A549 treated with CpdA at 1 μM for 4 hours (cell line): ENCODE data around the gene FRRS1L. TPM values are rescaled to one million over a fixed set of nuclear protein-coding genes. Genes with fewer than 3 reads are reported as not detected.

Source experiments
- total RNA-seq: library from RNA; stranded (reverse); fragments of 200-300 nt; extraction: Qiagen RNA extraction; gene quantifications from 5 replicates; pipeline ENCODE4 v1.2.3, GENCODE V29; 2022; ENCODE audit warnings: low read depth

The FRRS1L gene
- total RNA-seq, result 0.22 to 0.39 TPM (median 0.25 TPM) in 5 replicates

GRCh38 chr9:109166771-109167601 lies at the start of gene FRRS1L:
Gene FRRS1L, minus strand, starts transcription at chr9:109167249. Its CDS starts 111 bp downstream, at chr9:109167138.

GRCh38 chr9:109119439-109120203 lies 47.4 kb downstream of the FRRS1L start, which contains the start of gene TMEM245:
Gene TMEM245, minus strand, starts transcription at chr9:109119947. Its CDS starts 34 bp downstream, at chr9:109119913.

Other genes with a start within 250 kb of the FRRS1L start
- 20.1 to 21.9 TPM (median 20.7 TPM) in 5 replicates for gene ELP1, start 233.1 kb downstream of the FRRS1L start, total RNA-seq
- 19.8 to 25.2 TPM (median 20.9 TPM) in 5 replicates for gene ABITRAM, start 232.8 kb downstream of the FRRS1L start, total RNA-seq
- 51.7 to 58.9 TPM (median 54.6 TPM) in 5 replicates for gene CTNNAL1, start 153.8 kb downstream of the FRRS1L start, total RNA-seq
- 37.2 to 49.5 TPM (median 45.7 TPM) in 5 replicates for gene TMEM245, start 47.3 kb downstream of the FRRS1L start, total RNA-seq
- 7.8 to 9.8 TPM (median 9.4 TPM) in 5 replicates for gene EPB41L4B, start 153.8 kb upstream of the FRRS1L start, total RNA-seq